PC-9 (cell line): ENCODE results near the gene CPXM2.

Source experiments
- CTCF ChIP-seq: fragments of 200-600 bp; sonication (generic); conservative IDR thresholded peaks from 2 replicates; pipeline ENCODE4 v1.6.1; 2017; ENCODE audit warnings: mixed run types, antibody characterized with exemption, mild to moderate bottlenecking, moderate library complexity
- EZH2 ChIP-seq: fragments of 200-600 bp; sonication (generic); IDR thresholded peaks from 2 replicates; pipeline ENCODE4 v1.8.0; 2017; ENCODE audit warnings: antibody characterized with exemption, low read depth

- TF ChIP-seq CTCF (no peak), EZH2 (no peak)
These were observed 82.0 kb downstream of the CPXM2 start for GRCh38 chr10:123809632-123810031.
